Activated CD8-positive, alpha-beta memory T cell treated with anti-CD3 and anti-CD28 coated beads, Interleukin-2, amount 50 U/mL, for 4 hours (primary cell): ENCODE measurements around the gene MPND.

Experiments used
- DNase-seq: peaks from one replicate; pipeline ENCODE4 v3.0.0-alpha.2; 2020

Gene MPND

DNA sequence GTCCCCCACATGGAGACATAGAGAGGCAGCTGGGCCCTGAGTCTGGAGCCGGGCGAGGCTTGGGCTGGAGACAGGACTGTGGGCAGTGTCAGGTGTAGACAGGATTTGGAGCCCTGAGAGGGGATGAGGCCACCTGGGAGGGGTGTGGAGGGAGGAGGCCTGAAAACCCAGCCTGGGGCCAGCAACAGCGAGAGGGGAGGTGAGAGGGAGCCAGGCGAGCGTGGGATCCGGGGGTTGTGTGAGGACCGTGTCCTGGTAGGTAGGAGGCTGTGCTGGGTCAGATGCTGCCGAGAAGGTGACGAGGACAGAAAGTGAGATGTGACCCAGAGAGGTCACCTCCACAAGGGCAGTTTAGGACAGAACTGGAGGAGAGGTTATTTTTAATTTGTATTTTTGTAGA, 7.4 kb downstream of the MPND start:
- DNase-seq = no peak

GRCh38 chr19:4352701-4353121, 9.3 kb downstream of the MPND start:
- DNase-seq = peak; percentile 68

- no peak for DNase-seq
Observed at GRCh38 chr19:4354282-4354681, 10.9 kb downstream of the MPND start.

GRCh38 chr19:4354897-4355296, 11.5 kb downstream of the MPND start:
- no peak for DNase-seq

DNA sequence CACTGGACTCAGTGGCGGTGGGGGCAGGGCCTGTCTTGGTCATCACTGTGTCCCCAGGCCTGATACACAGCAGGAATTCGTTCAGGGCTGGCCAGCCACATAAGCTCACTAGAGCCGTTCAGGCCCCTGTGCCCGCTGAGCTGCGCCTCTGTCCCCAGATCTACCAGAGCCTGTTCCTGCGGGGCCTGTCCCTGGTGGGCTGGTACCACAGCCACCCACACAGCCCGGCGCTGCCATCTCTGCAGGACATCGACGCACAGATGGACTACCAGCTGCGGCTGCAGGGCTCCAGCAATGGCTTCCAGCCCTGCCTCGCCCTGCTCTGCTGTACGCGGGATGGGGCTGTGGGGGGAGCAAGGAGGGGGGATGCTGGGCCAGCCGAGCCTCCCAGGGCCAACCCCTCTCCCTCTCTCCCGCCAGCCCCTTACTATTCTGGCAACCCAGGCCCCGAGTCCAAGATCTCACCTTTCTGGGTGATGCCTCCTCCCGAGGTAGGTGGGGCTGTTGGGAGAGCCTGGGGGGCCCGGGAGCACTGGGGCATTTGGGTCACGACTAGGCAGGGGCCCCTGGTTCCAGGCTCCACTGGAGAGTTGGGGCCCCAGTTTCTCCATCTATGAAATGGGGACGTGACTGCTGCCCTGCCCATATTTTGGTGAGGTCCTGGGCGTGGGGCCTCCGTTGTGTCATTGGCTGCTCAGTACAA, 13.9 kb downstream of the MPND start:
- DNase-seq = no peak

DNA sequence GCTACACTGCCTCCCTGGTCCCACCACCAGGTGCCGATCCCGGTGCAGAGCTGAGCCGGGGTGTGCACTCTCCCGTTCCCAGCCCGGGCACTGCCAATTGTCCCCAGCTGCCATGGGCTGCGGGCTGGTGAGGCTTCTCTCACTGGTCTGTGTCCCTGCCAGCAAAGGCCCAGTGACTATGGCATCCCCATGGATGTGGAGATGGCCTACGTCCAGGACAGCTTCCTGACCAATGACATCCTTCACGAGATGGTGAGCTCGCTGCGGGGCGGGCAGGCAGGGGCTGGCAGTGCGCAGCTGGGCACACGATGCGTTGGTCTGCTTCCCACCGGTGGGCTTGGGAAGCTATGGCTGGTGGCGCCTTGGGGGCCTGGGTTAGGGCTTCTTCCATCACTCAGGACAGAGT, 14.6 kb downstream of the MPND start:
- DNase-seq = no peak

GRCh38 chr19:4358709-4359626, 15.6 kb downstream of the MPND start:
- DNase-seq = no peak

- DNase-seq = no peak
Observed at GRCh38 chr19:4359627-4360000, 16.3 kb downstream of the MPND start.

- no peak for DNase-seq
Observed at GRCh38 chr19:4360081-4360569, 16.8 kb downstream of the MPND start.

- no peak for DNase-seq
Observed at GRCh38 chr19:4360641-4361151, 17.3 kb downstream of the MPND start.

DNA sequence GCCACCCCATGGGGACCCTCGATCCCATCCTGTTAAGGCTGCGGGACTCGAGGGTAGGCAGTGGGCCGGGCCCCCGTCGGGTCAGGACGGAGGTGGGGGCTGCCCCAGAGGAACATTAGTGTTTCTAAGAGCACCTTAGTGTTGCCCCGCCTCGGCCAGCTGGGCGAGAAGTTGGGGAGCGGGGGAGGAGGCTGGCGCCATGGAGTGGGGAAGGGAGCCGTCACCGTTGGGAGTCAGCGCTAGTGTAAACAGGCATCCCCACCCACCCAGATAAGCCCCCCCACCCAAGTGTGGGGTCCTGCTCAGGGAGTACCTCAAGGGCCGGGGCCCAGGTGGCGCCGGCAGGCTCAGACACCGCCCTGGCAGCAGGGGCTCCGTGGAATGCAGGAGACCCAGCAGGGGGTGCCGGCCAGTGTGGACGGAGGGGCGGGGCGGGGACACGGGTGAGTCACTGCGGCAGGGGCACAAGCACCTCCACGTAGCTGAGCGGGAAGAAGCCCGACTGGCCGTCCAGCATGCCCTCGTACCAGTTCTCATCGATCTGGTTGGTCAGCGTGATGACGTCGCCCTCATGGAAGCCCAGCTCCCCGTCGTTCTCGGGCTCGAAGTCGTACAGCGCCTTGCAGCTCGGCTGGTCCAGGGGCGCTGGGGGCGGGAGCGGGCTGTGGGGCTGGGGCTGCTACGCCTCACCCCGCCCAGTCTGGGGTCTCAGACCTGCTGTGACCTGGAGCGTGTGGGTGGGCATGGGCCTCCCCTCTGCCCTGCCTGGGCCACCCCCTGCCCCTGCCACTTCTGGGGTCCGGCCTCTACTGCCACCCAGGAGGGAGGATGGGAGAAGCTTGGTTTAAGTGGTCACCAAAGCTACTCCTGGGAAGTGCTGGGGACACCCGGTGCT, 18.0 kb downstream of the MPND start:
- no peak for DNase-seq

- DNase-seq = no peak
Observed at GRCh38 chr19:4362101-4362828, 18.9 kb downstream of the MPND start.

GRCh38 chr19:4362831-4363545, 19.6 kb downstream of the MPND start:
- no peak for DNase-seq

- DNase-seq = no peak
Observed at GRCh38 chr19:4363571-4364304, 20.4 kb downstream of the MPND start.

- no peak for DNase-seq
Observed at GRCh38 chr19:4365341-4365740, 22.0 kb downstream of the MPND start.

DNA sequence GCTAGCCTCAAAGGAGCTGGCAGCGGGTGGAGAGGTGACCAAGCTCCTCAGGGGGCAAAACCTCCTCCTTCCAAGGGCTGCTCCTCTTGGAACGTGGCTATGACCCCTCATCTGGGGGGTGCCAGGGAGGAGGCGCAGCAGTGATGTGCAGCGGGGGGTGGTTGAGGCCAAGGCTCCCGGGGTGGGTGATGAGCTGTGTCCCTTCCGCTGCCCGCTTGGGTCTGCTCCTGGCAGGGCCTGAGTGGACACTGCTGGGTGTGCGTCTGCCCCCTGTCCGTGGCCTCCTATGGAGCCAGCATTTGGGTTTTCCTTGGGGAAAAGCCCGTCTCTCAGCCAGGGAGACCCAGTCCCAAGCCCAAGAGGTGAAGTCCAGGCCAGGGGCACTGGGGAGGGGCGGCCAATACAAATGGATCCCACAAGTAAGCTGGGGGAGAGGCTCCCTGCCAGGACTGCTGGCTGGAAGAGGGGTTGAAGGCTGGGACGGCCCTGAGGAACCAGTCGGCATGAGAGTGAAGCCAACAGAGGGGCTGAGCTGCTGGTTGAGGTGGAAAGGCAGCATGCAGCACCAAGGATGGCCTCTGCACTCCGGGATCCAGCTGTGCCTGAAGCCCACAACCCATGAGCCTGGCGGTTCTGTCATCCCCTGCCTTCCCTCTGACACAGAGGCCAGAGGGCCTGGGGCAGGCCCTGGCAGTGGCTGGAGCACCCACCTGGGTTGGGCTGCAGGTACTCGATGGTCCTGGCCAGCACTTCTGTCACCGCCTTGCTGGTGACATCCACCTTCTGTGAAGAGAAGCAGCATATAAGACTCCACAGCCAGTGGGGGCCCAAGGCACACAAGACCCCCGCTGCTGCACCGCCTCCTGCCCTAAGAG, 22.7 kb downstream of the MPND start:
- DNase-seq = no peak

- no peak for DNase-seq
Observed at GRCh38 chr19:4366666-4367335, 23.4 kb downstream of the MPND start.

GRCh38 chr19:4367336-4367723, 24.0 kb downstream of the MPND start:
- no peak for DNase-seq

DNA sequence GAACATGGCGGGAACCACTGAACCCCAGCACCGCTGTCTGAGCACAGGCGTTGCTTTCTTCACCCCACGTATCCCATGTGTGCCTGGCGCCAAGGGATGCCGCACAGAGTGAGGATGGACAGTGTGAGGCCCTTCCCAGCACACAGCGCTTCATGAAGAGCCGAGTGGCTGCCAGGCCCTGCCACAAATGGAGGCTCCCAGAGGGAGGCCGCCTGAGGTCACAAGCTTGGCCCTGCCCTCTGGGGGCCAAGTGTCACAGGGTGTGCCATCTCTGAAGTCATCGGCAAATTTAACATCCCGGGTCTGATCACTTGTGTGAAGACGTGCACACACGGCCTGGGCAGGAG, 24.4 kb downstream of the MPND start:
- no peak for DNase-seq
